ENCODE data around the gene SLC38A11. TPM values are rescaled to one million over a fixed set of nuclear protein-coding genes. Genes with fewer than 3 reads are reported as not detected.

The SLC38A11 gene
- total RNA-seq, 2 donors from 2014 or later: not detected

- Histone ChIP-seq H3K27ac (ENCODE audit: low read depth, low read length) (no peak overlapping the region), H3K27me3 (ENCODE audit: control insufficient read depth, insufficient read depth, low read length, poor library complexity, severe bottlenecking) (no peaks in the 10 kb centered on the region), H3K4me1 (ENCODE audit: control insufficient read depth, insufficient read depth, low read length) (no peaks in the 10 kb centered on the region), H3K36me3 (ENCODE audit: control insufficient read depth, insufficient read depth, low read length) (no peaks in the 10 kb centered on the region), H3K4me3 (ENCODE audit: low read length) (no peak overlapping the region), H3K9ac (ENCODE audit: extremely low read depth, low read length, poor library complexity, severe bottlenecking) (no peak overlapping the region), H3K9me3 (ENCODE audit: control insufficient read depth, low read length) (no peaks in the 10 kb centered on the region)
- Mint-ChIP-seq H3K27me3 (ENCODE audit: insufficient read depth) (no peaks in the 10 kb centered on the region), H3K4me1 (peaks cover 5% of the 10 kb centered on the region), H3K27ac (no peak overlapping the region), H3K4me3 (no peak overlapping the region), H3K36me3 (ENCODE audit: low read depth) (no peaks in the 10 kb centered on the region), H3K9me3 (no peaks in the 10 kb centered on the region)
- DNase-seq: no peak
- 90 to 100% methylated on average over 2 to 4 of the region's 4 CpGs for WGBS, 2 experiments (ENCODE audit: insufficient coverage in 1 of 2, insufficient read length in 1 of 2)
- TF ChIP-seq CTCF (conservative IDR thresholded peaks at IDR 0.05): no peak
Measured at GRCh38 chr2:164877169-164877568, 78.2 kb downstream of the SLC38A11 start.

GRCh38 chr2:164875334-164876205 is 79.8 kb downstream of the SLC38A11 start:
- no peak overlapping the region for H3K27ac Mint-ChIP-seq
- no peak overlapping the region for H3K27ac ChIP-seq (ENCODE audit: low read depth, low read length)
- H3K36me3 ChIP-seq (ENCODE audit: control insufficient read depth, insufficient read depth, low read length): no peaks in the 10 kb centered on the region
- TF ChIP-seq CTCF (conservative IDR thresholded peaks at IDR 0.05): no peak
- DNase-seq: no peak
- H3K4me1 Mint-ChIP-seq: peaks cover 5% of the 10 kb centered on the region
- H3K27me3 Mint-ChIP-seq (ENCODE audit: insufficient read depth): no peaks in the 10 kb centered on the region
- no peaks in the 10 kb centered on the region for H3K36me3 Mint-ChIP-seq (ENCODE audit: low read depth)
- H3K9ac ChIP-seq (ENCODE audit: extremely low read depth, low read length, poor library complexity, severe bottlenecking): no peak overlapping the region
- no peaks in the 10 kb centered on the region for H3K9me3 Mint-ChIP-seq
- no peaks in the 10 kb centered on the region for H3K9me3 ChIP-seq (ENCODE audit: control insufficient read depth, low read length)
- H3K4me3 Mint-ChIP-seq: no peak overlapping the region
- no peak overlapping the region for H3K4me3 ChIP-seq (ENCODE audit: low read length)
- 95 to 100% methylated on average over 2 to 8 of the region's 10 CpGs for WGBS, 2 experiments (ENCODE audit: insufficient coverage in 1 of 2, insufficient read length in 1 of 2)
- H3K4me1 ChIP-seq (ENCODE audit: control insufficient read depth, insufficient read depth, low read length): no peaks in the 10 kb centered on the region
- no peaks in the 10 kb centered on the region for H3K27me3 ChIP-seq (ENCODE audit: control insufficient read depth, insufficient read depth, low read length, poor library complexity, severe bottlenecking)

- H3K9me3 ChIP-seq (ENCODE audit: control insufficient read depth, low read length): no peaks in the 10 kb centered on the region
- H3K4me3 ChIP-seq (ENCODE audit: low read length): no peak overlapping the region
- H3K27ac Mint-ChIP-seq: no peak overlapping the region
- H3K36me3 Mint-ChIP-seq (ENCODE audit: low read depth): no peaks in the 10 kb centered on the region
- TF ChIP-seq CTCF (conservative IDR thresholded peaks at IDR 0.05): no peak
- H3K4me1 ChIP-seq (ENCODE audit: control insufficient read depth, insufficient read depth, low read length): no peaks in the 10 kb centered on the region
- H3K27me3 Mint-ChIP-seq (ENCODE audit: insufficient read depth): no peaks in the 10 kb centered on the region
- H3K36me3 ChIP-seq (ENCODE audit: control insufficient read depth, insufficient read depth, low read length): no peaks in the 10 kb centered on the region
- H3K4me1 Mint-ChIP-seq: peaks cover under 1% of the 10 kb centered on the region
- no peaks in the 10 kb centered on the region for H3K9me3 Mint-ChIP-seq
- no peak overlapping the region for H3K9ac ChIP-seq (ENCODE audit: extremely low read depth, low read length, poor library complexity, severe bottlenecking)
- WGBS, 2 experiments (ENCODE audit: insufficient coverage in 1 of 2, insufficient read length in 1 of 2): 86 to 89% methylated on average over 8 to 9 of the region's 9 CpGs
- no peaks in the 10 kb centered on the region for H3K27me3 ChIP-seq (ENCODE audit: control insufficient read depth, insufficient read depth, low read length, poor library complexity, severe bottlenecking)
- DNase-seq: no peak
- no peak overlapping the region for H3K4me3 Mint-ChIP-seq
- H3K27ac ChIP-seq (ENCODE audit: low read depth, low read length): no peak overlapping the region
Measured at GRCh38 chr2:164873210-164873908, 82.0 kb downstream of the SLC38A11 start.

Measured in endodermal cell (in vitro differentiated cells).